IPS-18a (cell line): ENCODE results near the gene PRTFDC1.

Source experiments
- H3K27ac ChIP-seq: one replicate; pipeline ENCODE4 v1.5.1; 2013; ENCODE audit warnings: low read length
- H3K27me3 ChIP-seq: one replicate; pipeline ENCODE4 v1.6.1; 2013; ENCODE audit warnings: mild to moderate bottlenecking, low read length; ENCODE audit not compliant: control insufficient read depth, insufficient read depth
- H3K36me3 ChIP-seq: one replicate; pipeline ENCODE4 v1.6.1; 2013; ENCODE audit warnings: low read depth, low read length; ENCODE audit not compliant: control insufficient read depth
- H3K4me1 ChIP-seq: one replicate; pipeline ENCODE4 v1.6.1; 2013; ENCODE audit warnings: low read depth, low read length; ENCODE audit not compliant: control insufficient read depth
- H3K4me3 ChIP-seq: one replicate; pipeline ENCODE4 v1.5.1; 2013; ENCODE audit warnings: low read length
- H3K9ac ChIP-seq: one replicate; pipeline ENCODE4 v1.6.1; 2013; ENCODE audit warnings: mild to moderate bottlenecking, low read length, moderate library complexity
- H3K9me3 ChIP-seq: one replicate; pipeline ENCODE4 v1.6.1; 2013; ENCODE audit warnings: low read depth, low read length; ENCODE audit not compliant: control insufficient read depth

PRTFDC1 gene

DNA sequence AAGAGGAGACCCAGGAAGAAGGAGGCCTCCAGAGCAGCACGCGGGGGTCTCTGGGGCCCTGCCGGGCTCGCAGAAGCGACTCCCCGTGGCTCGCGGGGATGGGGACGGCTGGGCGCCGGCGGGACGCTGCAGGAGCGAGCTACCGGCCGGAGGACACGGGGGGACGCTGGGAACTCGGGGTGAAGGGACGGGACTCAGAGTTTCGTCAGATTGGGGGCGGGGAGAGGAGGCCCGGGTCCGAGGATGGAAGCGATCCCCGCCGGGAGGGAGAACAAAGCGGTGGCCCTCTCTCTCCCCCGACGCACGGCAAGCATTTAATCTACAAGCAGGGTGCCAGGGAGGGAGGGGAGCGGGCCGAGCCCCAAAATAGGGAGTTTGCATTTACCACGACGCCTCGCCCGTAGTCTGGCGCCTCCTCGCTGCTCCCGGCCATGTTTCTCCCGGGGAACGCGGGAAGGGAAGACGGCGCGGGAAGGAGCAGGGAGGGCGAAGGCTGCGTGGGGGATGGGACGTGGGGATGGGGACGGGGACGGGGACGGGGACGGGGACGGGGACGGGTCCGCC lies at the start of gene PRTFDC1:
PRTFDC1 (minus strand) TSS at position 464 of the 564 bp plus-strand sequence; CDS start at position 433, 31 bp downstream.
- Histone ChIP-seq H3K9ac (peak within 1 kb of the TSS; percentile 83), H3K4me1 (peaks cover 26% of the 10 kb centered on the region), H3K4me3 (peak within 1 kb of the TSS; percentile 62), H3K27me3 (no peaks in the 10 kb centered on the region), H3K36me3 (no peaks in the 10 kb centered on the region), H3K9me3 (no peaks in the 10 kb centered on the region), H3K27ac (peak within 1 kb of the TSS; percentile 80)

DNA sequence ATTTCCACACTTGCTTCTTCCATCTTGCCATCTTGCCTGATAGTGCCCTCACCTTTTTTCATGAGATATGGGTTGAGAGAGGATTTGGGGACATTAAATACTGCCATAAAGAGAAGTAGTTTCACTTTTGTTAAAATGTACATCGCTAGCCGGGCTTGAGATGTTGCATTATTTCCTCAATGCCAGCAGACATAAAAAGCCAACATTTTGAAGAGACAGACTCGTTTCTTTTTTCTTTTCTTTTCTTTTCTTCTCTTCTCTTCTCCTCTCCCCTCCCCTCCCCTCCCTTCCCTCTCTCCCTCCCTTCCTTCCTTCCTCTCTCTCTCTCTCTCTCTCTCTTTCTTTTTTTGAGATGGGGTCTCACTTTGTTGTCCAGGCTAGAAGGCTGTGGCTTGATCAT lies 45.6 kb upstream of the PRTFDC1 start:
- H3K4me1 ChIP-seq = no peaks in the 10 kb centered on the region
- H3K9me3 ChIP-seq = no peaks in the 10 kb centered on the region
- no peak overlapping the region for H3K27ac ChIP-seq
- H3K27me3 ChIP-seq = no peaks in the 10 kb centered on the region
- H3K9ac ChIP-seq = no peak overlapping the region
- H3K4me3 ChIP-seq = no peak overlapping the region
- H3K36me3 ChIP-seq = no peaks in the 10 kb centered on the region

GRCh38 chr10:24995072-24995471 lies 42.7 kb upstream of the PRTFDC1 start:
- Histone ChIP-seq H3K27ac (no peak overlapping the region), H3K4me3 (no peak overlapping the region), H3K27me3 (no peaks in the 10 kb centered on the region), H3K9ac (no peak overlapping the region), H3K4me1 (no peaks in the 10 kb centered on the region), H3K9me3 (no peaks in the 10 kb centered on the region), H3K36me3 (no peaks in the 10 kb centered on the region)

GRCh38 chr10:24993237-24993958 lies 41.0 kb upstream of the PRTFDC1 start:
- no peaks in the 10 kb centered on the region for H3K27me3 ChIP-seq
- H3K36me3 ChIP-seq = no peaks in the 10 kb centered on the region
- no peak overlapping the region for H3K9ac ChIP-seq
- no peaks in the 10 kb centered on the region for H3K9me3 ChIP-seq
- H3K4me1 ChIP-seq = no peaks in the 10 kb centered on the region
- no peak overlapping the region for H3K27ac ChIP-seq
- no peak overlapping the region for H3K4me3 ChIP-seq

GRCh38 chr10:24992512-24993133 lies 40.2 kb upstream of the PRTFDC1 start:
- H3K4me3 ChIP-seq = no peak overlapping the region
- H3K27me3 ChIP-seq = no peaks in the 10 kb centered on the region
- H3K4me1 ChIP-seq = no peaks in the 10 kb centered on the region
- no peak overlapping the region for H3K9ac ChIP-seq
- H3K9me3 ChIP-seq = no peaks in the 10 kb centered on the region
- H3K27ac ChIP-seq = no peak overlapping the region
- no peaks in the 10 kb centered on the region for H3K36me3 ChIP-seq

- Histone ChIP-seq H3K36me3 (no peaks in the 10 kb centered on the region), H3K9ac (no peak overlapping the region), H3K9me3 (no peaks in the 10 kb centered on the region), H3K4me3 (no peak overlapping the region), H3K27me3 (no peaks in the 10 kb centered on the region), H3K27ac (no peak overlapping the region), H3K4me1 (no peaks in the 10 kb centered on the region)
Observed at GRCh38 chr10:24991298-24991697, 38.9 kb upstream of the PRTFDC1 start.

DNA sequence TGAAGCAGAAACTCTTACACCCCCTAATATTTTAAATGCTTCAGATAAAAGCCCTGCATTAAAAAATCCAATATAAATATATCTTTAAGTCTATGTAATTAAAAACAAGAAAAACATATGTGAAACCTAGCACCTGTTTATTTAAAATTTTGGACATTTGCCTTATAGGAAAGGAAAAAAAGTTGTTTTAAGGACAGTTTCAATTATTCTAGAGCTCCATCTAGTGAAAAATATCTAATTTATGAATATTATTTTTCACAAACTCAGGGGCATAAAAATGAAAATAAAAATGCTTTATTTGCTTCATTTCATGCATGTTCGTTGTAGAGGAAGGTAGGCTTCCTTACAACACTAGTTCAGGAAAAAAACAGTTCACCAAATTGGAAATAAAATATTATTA lies 37.5 kb upstream of the PRTFDC1 start:
- no peak overlapping the region for H3K9ac ChIP-seq
- H3K27ac ChIP-seq = no peak overlapping the region
- H3K27me3 ChIP-seq = no peaks in the 10 kb centered on the region
- no peak overlapping the region for H3K4me3 ChIP-seq
- H3K36me3 ChIP-seq = no peaks in the 10 kb centered on the region
- H3K4me1 ChIP-seq = no peaks in the 10 kb centered on the region
- no peaks in the 10 kb centered on the region for H3K9me3 ChIP-seq

- Histone ChIP-seq H3K9ac (no peak overlapping the region), H3K4me3 (no peak overlapping the region), H3K27me3 (no peaks in the 10 kb centered on the region), H3K27ac (no peak overlapping the region), H3K4me1 (no peaks in the 10 kb centered on the region), H3K9me3 (no peaks in the 10 kb centered on the region), H3K36me3 (no peaks in the 10 kb centered on the region)
Observed at GRCh38 chr10:24988831-24989640, 36.6 kb upstream of the PRTFDC1 start.

DNA sequence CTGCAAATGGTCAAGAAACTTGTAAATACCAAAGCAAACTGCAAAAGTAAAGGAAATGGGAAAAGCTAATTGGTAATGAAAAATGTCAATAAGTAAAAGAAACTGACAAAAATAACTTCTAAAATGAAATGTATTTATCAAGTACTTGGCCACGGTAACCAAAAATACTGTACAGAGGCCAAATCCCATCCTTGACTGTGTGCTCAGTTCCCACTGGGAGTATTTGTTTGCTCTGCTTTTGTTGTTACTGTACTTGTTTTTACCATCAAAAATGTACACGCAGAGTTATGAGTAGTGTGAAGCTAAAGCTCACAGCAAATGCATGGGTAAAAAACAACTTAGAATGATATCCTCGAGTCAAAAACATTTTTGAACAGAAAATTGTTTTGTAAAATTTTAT lies 32.5 kb upstream of the PRTFDC1 start:
- Histone ChIP-seq H3K36me3 (no peaks in the 10 kb centered on the region), H3K4me3 (no peak overlapping the region), H3K9ac (no peak overlapping the region), H3K27ac (no peak overlapping the region), H3K27me3 (no peaks in the 10 kb centered on the region), H3K9me3 (no peaks in the 10 kb centered on the region), H3K4me1 (no peaks in the 10 kb centered on the region)

- no peaks in the 10 kb centered on the region for H3K36me3 ChIP-seq
- H3K9ac ChIP-seq = no peak overlapping the region
- H3K27me3 ChIP-seq = no peaks in the 10 kb centered on the region
- H3K9me3 ChIP-seq = no peaks in the 10 kb centered on the region
- no peaks in the 10 kb centered on the region for H3K4me1 ChIP-seq
- H3K4me3 ChIP-seq = no peak overlapping the region
- H3K27ac ChIP-seq = no peak overlapping the region
Observed at GRCh38 chr10:24983946-24984345, 31.5 kb upstream of the PRTFDC1 start.

DNA sequence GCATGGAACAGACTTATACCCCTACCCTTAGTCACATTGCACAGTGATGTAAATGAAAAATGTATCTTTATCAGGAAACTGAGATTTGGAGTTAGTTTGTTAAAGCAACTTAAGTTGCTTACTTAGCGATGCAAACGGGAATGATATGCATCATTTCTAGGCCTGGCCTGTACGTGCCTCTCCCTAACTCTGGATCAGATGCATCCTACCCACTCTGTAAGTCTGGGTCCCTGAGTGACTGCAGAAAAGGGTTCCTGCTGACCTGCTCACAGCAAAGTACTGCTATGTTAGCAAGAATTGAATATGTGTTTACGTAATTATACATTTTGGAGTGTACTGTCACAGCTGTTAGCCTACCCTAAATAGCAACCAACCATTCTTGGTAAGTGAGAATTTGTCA lies 30.7 kb upstream of the PRTFDC1 start:
- H3K4me3 ChIP-seq = no peak overlapping the region
- no peaks in the 10 kb centered on the region for H3K36me3 ChIP-seq
- H3K9me3 ChIP-seq = no peaks in the 10 kb centered on the region
- no peak overlapping the region for H3K9ac ChIP-seq
- no peaks in the 10 kb centered on the region for H3K4me1 ChIP-seq
- H3K27me3 ChIP-seq = no peaks in the 10 kb centered on the region
- no peak overlapping the region for H3K27ac ChIP-seq
